A549 (cell line): ENCODE results near the gene DNAJA1. TPM values are rescaled to one million over a fixed set of nuclear protein-coding genes. Genes with fewer than 3 reads are reported as not detected.
"Not testable (repeated sequence)": the region's sequence is repeated elsewhere in the genome, so short reads cannot be mapped to it uniquely, and the experiment has no call there.

Experiments used
- ATAC-seq, 2 experiments: fragments of 200-7000 bp in 1 of 2; fragments of >200 bp in 1 of 2; cut with Nextera tagmentation in 1 of 2; cut with Tn5 transposase in 1 of 2; 3 replicates each; pipeline versions ENCODE4 v1.8.0 to v1.9.1; 2018 to 2020; ENCODE audit warnings: mild to moderate bottlenecking in 1 of 2, moderate library complexity in 1 of 2
- CTCF ChIA-PET: fragments of 300-600 bp; sonication (Branson Sonifier 250); formaldehyde crosslinking; extraction: SDS; loops from one replicate; lab custom pipeline; 2021; ENCODE audit warnings: antibody characterized with exemption, inconsistent platforms; lab: Yijun Ruan, JAX
- POLR2A ChIA-PET: fragments of 350-600 bp; formaldehyde crosslinking; extraction: SDS; loops from one replicate; lab custom pipeline; 2021; ENCODE audit warnings: antibody characterized with exemption, inconsistent platforms; lab: Yijun Ruan, JAX
- DNase-seq, 2 experiments: peaks; one replicate each; pipeline versions ENCODE4 v3.0.0 to v3.0.0-alpha.2; 2011 to 2016; ENCODE audit warnings: low read depth in 1 of 2, low spot score in 1 of 2
- FAIRE-seq: peaks from 2 replicates; lab custom pipeline; 2011; peaks lifted over from hg19 to GRCh38; lab: Jason Lieb, UNC
- H3K27ac ChIP-seq, 2 experiments: fragments of >200 bp; sonication (Bioruptor Twin); formaldehyde crosslinking; 3 replicates each; pipeline ENCODE4 v1.5.1; 2016 to 2017
- H3K4me1 ChIP-seq: fragments of >200 bp; sonication (Bioruptor Twin); formaldehyde crosslinking; 3 replicates; pipeline ENCODE4 v1.6.1; 2016
- H3K4me2 ChIP-seq: fragments of >200 bp; sonication (Bioruptor Twin); formaldehyde crosslinking; 3 replicates; pipeline ENCODE4 v1.6.1; 2016
- H3K4me3 ChIP-seq: fragments of >200 bp; sonication (Bioruptor Twin); formaldehyde crosslinking; 3 replicates; pipeline ENCODE4 v1.5.1; 2016
- H3K9me3 ChIP-seq: fragments of >200 bp; sonication (Bioruptor Twin); formaldehyde crosslinking; 3 replicates; pipeline ENCODE4 v1.6.1; 2016
- CBX8 ChIP-seq: fragments of 200-600 bp; sonication (generic); IDR thresholded peaks from 2 replicates; pipeline ENCODE4 v1.6.1; 2016
- CEBPB ChIP-seq, 2 experiments: fragments of >200 bp in 1 of 2; sonication (Bioruptor Twin) in 1 of 2; formaldehyde crosslinking in 1 of 2; IDR thresholded peaks; 2 replicates each; pipeline ENCODE4 v1.6.1; 2012 to 2016
- CHD4 ChIP-seq: fragments of 200-600 bp; sonication (generic); IDR thresholded peaks from 2 replicates; pipeline ENCODE4 v1.6.1; 2016; ENCODE audit warnings: antibody characterized with exemption, mild to moderate bottlenecking, borderline replicate concordance
- FOSB ChIP-seq: fragments of 250-450 bp; sonication (Bioruptor Pico); IDR thresholded peaks from 2 replicates; pipeline ENCODE4 v1.5.0; 2020; ENCODE audit warnings: mild to moderate bottlenecking, moderate library complexity
- FOSL2 ChIP-seq, 2 experiments: fragments of 450-650 bp in 1 of 2; fragments of >200 bp in 1 of 2; sonication (Bioruptor Twin) in 1 of 2; formaldehyde crosslinking; IDR thresholded peaks; 2 replicates each; pipeline versions ENCODE4 v1.5.0 to v1.6.1; 2016 to 2020; ENCODE audit warnings: mild to moderate bottlenecking in 1 of 2, moderate library complexity in 1 of 2
- FOXS1 ChIP-seq: fragments of 250-450 bp; sonication (Bioruptor Pico); IDR thresholded peaks from 2 replicates; pipeline ENCODE4 v1.5.0; 2020; ENCODE audit warnings: mild to moderate bottlenecking, moderate library complexity
- HDAC2 ChIP-seq: fragments of 200-600 bp; sonication (generic); IDR thresholded peaks from 2 replicates; pipeline ENCODE4 v1.6.1; 2016
- HMGXB4 ChIP-seq: fragments of 250-450 bp; sonication (Bioruptor Pico); IDR thresholded peaks from 2 replicates; pipeline ENCODE4 v1.5.0; 2021; ENCODE audit warnings: mild to moderate bottlenecking, moderate library complexity, borderline replicate concordance
- HOXB5 ChIP-seq: fragments of 250-450 bp; sonication (Bioruptor Pico); IDR thresholded peaks from 2 replicates; pipeline ENCODE4 v1.5.0; 2020; ENCODE audit warnings: mild to moderate bottlenecking, moderate library complexity
- JUN ChIP-seq, 2 experiments: fragments of >200 bp; sonication (Bioruptor Twin); formaldehyde crosslinking; IDR thresholded peaks; 2 replicates in 1 of 2; 3 replicates in 1 of 2; pipeline ENCODE4 v1.6.1; 2016 to 2017
- JUNB ChIP-seq: fragments of >200 bp; sonication (Bioruptor Twin); formaldehyde crosslinking; IDR thresholded peaks from 2 replicates; pipeline ENCODE4 v1.6.1; 2016
- KDM1A ChIP-seq: fragments of 200-600 bp; sonication (generic); IDR thresholded peaks from 2 replicates; pipeline ENCODE4 v1.6.1; 2016; ENCODE audit warnings: low read depth, mild to moderate bottlenecking
- RCOR1 ChIP-seq: fragments of 150-350 bp; IDR thresholded peaks from 2 replicates; pipeline ENCODE4 v1.6.1; 2014; ENCODE audit warnings: antibody characterized with exemption, low read length, low read depth
- RFX5 ChIP-seq: fragments of 450-650 bp; IDR thresholded peaks from 2 replicates; pipeline ENCODE4 v1.7.1; 2014; ENCODE audit warnings: antibody characterized with exemption, mild to moderate bottlenecking, moderate library complexity
- RNF2 ChIP-seq: fragments of 200-600 bp; sonication (generic); IDR thresholded peaks from 2 replicates; pipeline ENCODE4 v1.6.1; 2016; ENCODE audit warnings: low read depth, mild to moderate bottlenecking, antibody characterized with exemption, moderate library complexity, borderline replicate concordance
- SREBF2 ChIP-seq: fragments of 450-650 bp; IDR thresholded peaks from 2 replicates; pipeline ENCODE4 v1.6.1; 2014; ENCODE audit warnings: mild to moderate bottlenecking, moderate library complexity
- TFCP2L1 ChIP-seq: fragments of 250-450 bp; sonication (Bioruptor Pico); IDR thresholded peaks from 2 replicates; pipeline ENCODE4 v1.5.0; 2021; ENCODE audit warnings: mild to moderate bottlenecking
- TP53 ChIP-seq: fragments of 250-450 bp; sonication (Bioruptor Pico); IDR thresholded peaks from 2 replicates; pipeline ENCODE4 v1.5.0; 2021; ENCODE audit warnings: mild to moderate bottlenecking, moderate library complexity
- ZSCAN20 ChIP-seq: fragments of 250-450 bp; sonication (Bioruptor Pico); IDR thresholded peaks from 2 replicates; pipeline ENCODE4 v1.8.0; 2022; ENCODE audit warnings: mild to moderate bottlenecking, moderate library complexity
- WGBS: methylation state at CpG from one replicate; pipeline ENCODE4 v1.1.6; 2017; ENCODE audit errors: missing lambda C conversion rate; 5-methylcytosine and 5-hydroxymethylcytosine counted together
- polyA plus RNA-seq, 4 experiments: library from polyadenylated mRNA; depleted of rRNA in 3 of 4; stranded (reverse); fragments of >200 nt; fragmentation: RNase III in 1 of 4; extraction: RNeasy Plus Mini Kit Qiagen cat#74134 plus additional on column Dnase treatment in 1 of 4; gene quantifications; 2 replicates in 3 of 4; 3 replicates in 1 of 4; pipeline ENCODE4 v1.2.3, GENCODE V29; 2011 to 2017
- TF ChIP-seq, protein P1 (sequence below): IDR thresholded peaks from 2 replicates; pipeline ENCODE4 v1.6.1; 2012
- TF ChIP-seq, protein P2 (sequence below): fragments of >200 bp; sonication (Bioruptor Twin); formaldehyde crosslinking; IDR thresholded peaks from 3 replicates; pipeline ENCODE4 v1.6.1; 2016

The DNAJA1 gene
- polyA plus RNA-seq, 2 of the 4 experiments (the other 2 are of a cell fraction), result 258 to 410 TPM

- no peak for TF ChIP-seq KDM1A
- no peak for TF ChIP-seq HOXB5 (CRISPR knock-in tag)
- no peak for TF ChIP-seq FOSB (CRISPR knock-in tag)
- TF ChIP-seq ZSCAN20, result no peak
- TF ChIP-seq RNF2, result no peak
- TF ChIP-seq, protein P1, sequence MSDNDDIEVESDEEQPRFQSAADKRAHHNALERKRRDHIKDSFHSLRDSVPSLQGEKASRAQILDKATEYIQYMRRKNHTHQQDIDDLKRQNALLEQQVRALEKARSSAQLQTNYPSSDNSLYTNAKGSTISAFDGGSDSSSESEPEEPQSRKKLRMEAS, result no peak
These were observed 32.4 kb upstream of the DNAJA1 start (continued) for GRCh38 chr9:32992595-32993238.

- not testable (repeated sequence) for H3K9me3 ChIP-seq, FAIRE-seq
- 7% methylated on average over 11 of the region's 12 CpGs for WGBS
- Histone ChIP-seq H3K4me2 (peak overlapping the region; percentile 99), H3K27ac (peak overlapping the region; percentile 71 to 87), H3K4me3 (peak overlapping the region; percentile 59), H3K4me1 (peaks cover 15% of the 10 kb centered on the region; the same call in 2 of the 3 replicates)
- ATAC-seq (peak in 1 of 2 experiments; percentile 46; a peak in 3 of 6 replicates), DNase-seq (peak in 1 of 2 experiments; percentile 21)
- CTCF ChIA-PET, result interaction anchor here (0.7 to 1.2 kb wide), 2 partner anchors 12 to 429 kb away, joined by 3 read pairs; no protein-coding TSS in a partner anchor
- POLR2A ChIA-PET, result interaction anchor here (1.4 to 3.9 kb wide), 2 partner anchors 12 to 25 kb away, joined by 3 to 27 read pairs; partner anchors contain the start of gene DNAJA1
These were observed 24.4 kb upstream of the DNAJA1 start for GRCh38 chr9:33000682-33001055.

DNA sequence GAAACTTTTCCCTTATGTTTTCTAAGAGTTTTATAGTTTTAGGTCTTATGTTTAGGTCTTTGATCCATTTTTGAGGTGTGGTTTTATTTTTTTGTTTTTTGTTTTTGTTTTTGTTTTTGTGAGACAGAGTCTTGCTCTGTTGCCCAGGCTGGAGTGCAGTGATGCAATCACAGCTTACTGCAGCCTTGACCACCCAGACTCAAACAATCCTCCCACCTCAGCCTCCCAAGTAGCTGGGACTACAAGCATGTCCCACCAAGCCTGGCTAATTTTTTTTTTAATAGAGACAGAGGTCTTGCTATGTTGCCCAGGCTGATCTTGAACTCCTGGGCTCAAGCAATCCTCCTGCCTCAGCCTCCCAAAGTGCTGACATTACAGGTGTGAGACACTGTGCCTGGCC is 19.7 kb upstream of the DNAJA1 start:
- POLR2A ChIA-PET, H3K9me3 ChIP-seq, H3K4me3 ChIP-seq, H3K4me1 ChIP-seq, H3K27ac ChIP-seq, ATAC-seq, FAIRE-seq, H3K4me2 ChIP-seq, DNase-seq: not testable (repeated sequence)
- CTCF ChIA-PET, result interaction anchor here (0.6 to 1.3 kb wide), 2 partner anchors 421 to 626 kb away, joined by 3 read pairs; no protein-coding TSS in a partner anchor

GRCh38 chr9:33007755-33008154 is 17.3 kb upstream of the DNAJA1 start:
- Histone ChIP-seq H3K4me3 (no peak overlapping the region), H3K27ac (no peak overlapping the region), H3K4me2 (no peak overlapping the region), H3K9me3 (no peaks in the 10 kb centered on the region), H3K4me1 (no peaks in the 10 kb centered on the region)
- WGBS, result 83% methylated on average over 4 of the region's 4 CpGs
- ATAC-seq, result peak; percentile 62 to 66; a peak in 4 of 6 replicates
- no peak for FAIRE-seq
- ChIA-PET POLR2A (interaction anchor here (1.4 kb wide), 1 partner anchor 17 kb away, joined by 6 read pairs; the partner anchor contains the start of gene DNAJA1), CTCF (no interaction called here)
- TF ChIP-seq RFX5 (no peak), TFCP2L1 (CRISPR knock-in tag) (no peak), TP53 (no peak), RCOR1 (no peak), KDM1A (no peak), CBX8 (no peak), FOXS1 (CRISPR knock-in tag) (no peak), SREBF2 (no peak), JUN (IDR thresholded peaks at IDR 0.05) (no peak), FOSL2 (IDR thresholded peaks at IDR 0.05) (no peak), FOSL2 (CRISPR knock-in tag; IDR thresholded peaks at IDR 0.05) (no peak), JUNB (no peak), HDAC2 (no peak), HMGXB4 (CRISPR knock-in tag) (no peak), CEBPB (IDR thresholded peaks at IDR 0.05) (no peak), CHD4 (no peak)
- TF ChIP-seq, protein P2, sequence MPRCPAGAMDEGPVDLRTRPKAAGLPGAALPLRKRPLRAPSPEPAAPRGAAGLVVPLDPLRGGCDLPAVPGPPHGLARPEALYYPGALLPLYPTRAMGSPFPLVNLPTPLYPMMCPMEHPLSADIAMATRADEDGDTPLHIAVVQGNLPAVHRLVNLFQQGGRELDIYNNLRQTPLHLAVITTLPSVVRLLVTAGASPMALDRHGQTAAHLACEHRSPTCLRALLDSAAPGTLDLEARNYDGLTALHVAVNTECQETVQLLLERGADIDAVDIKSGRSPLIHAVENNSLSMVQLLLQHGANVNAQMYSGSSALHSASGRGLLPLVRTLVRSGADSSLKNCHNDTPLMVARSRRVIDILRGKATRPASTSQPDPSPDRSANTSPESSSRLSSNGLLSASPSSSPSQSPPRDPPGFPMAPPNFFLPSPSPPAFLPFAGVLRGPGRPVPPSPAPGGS, result no peak
- DNase-seq, result no peak
